IMR-90 (cell line): ENCODE data around the gene DCLK1. TPM values are rescaled to one million over a fixed set of nuclear protein-coding genes. Genes with fewer than 3 reads are reported as not detected.

Source experiments
- ATAC-seq: fragments of 200-7000 bp; cut with Tn5 transposase; 2 replicates; pipeline ENCODE4 v1.9.1; 2020; ENCODE audit warnings: low read depth, mild to moderate bottlenecking, moderate library complexity
- BruUV-seq: library from RNA; stranded (reverse); fragments of 400-500 nt; replicated peaks from 2 replicates; lab custom pipeline; 2021; lab: Mats Ljungman, UMichigan
- CTCF ChIA-PET: fragments of 300-600 bp; formaldehyde crosslinking; extraction: SDS; loops from one replicate; lab custom pipeline; 2021; ENCODE audit warnings: antibody characterized with exemption; lab: Yijun Ruan, JAX
- POLR2A ChIA-PET: fragments of 300-600 bp; sonication (Branson Sonifier 250); formaldehyde crosslinking; loops from one replicate; lab custom pipeline; 2022; ENCODE audit warnings: antibody characterized with exemption; ENCODE audit not compliant: unreplicated experiment; lab: Charles Lee
- DNase-seq: peaks from one replicate; pipeline ENCODE4 v3.0.0; 2013
- H2AFZ ChIP-seq: replicated peaks from 2 replicates; pipeline ENCODE3; 2013; ENCODE audit warnings: low read length, mild to moderate bottlenecking; ENCODE audit not compliant: poor library complexity
- H2AK5ac ChIP-seq: 2 replicates; pipeline ENCODE4 v1.6.1; 2013; ENCODE audit warnings: low read depth, low read length, inconsistent platforms
- H2AK9ac ChIP-seq: replicated peaks from 2 replicates; pipeline ENCODE3; 2013; ENCODE audit warnings: mild to moderate bottlenecking, low read depth, low read length, moderate library complexity; ENCODE audit not compliant: poor library complexity
- H2BK120ac ChIP-seq: 2 replicates; pipeline ENCODE4 v1.6.1; 2013; ENCODE audit warnings: low read depth, low read length, inconsistent platforms
- H2BK15ac ChIP-seq: 3 replicates; pipeline ENCODE4 v1.6.1; 2013; ENCODE audit warnings: low read depth, low read length, inconsistent platforms
- H2BK20ac ChIP-seq: 2 replicates; pipeline ENCODE4 v1.6.1; 2013; ENCODE audit warnings: low read depth, mild to moderate bottlenecking, inconsistent platforms, low read length, moderate library complexity
- H2BK5ac ChIP-seq: 2 replicates; pipeline ENCODE4 v1.6.1; 2013; ENCODE audit warnings: mild to moderate bottlenecking, low read depth, low read length, inconsistent platforms; ENCODE audit not compliant: poor library complexity, severe bottlenecking
- H3K14ac ChIP-seq: replicated peaks from 2 replicates; pipeline ENCODE4 v1.6.1; 2013; ENCODE audit warnings: low read depth, low read length, inconsistent platforms
- H3K18ac ChIP-seq: 2 replicates; pipeline ENCODE4 v1.6.1; 2013; ENCODE audit warnings: low read depth, low read length, control low read depth
- H3K23ac ChIP-seq: 2 replicates; pipeline ENCODE4 v1.6.1; 2013; ENCODE audit warnings: low read depth, low read length, inconsistent platforms
- H3K27ac ChIP-seq: 2 replicates; pipeline ENCODE4 v1.5.1; 2013; ENCODE audit warnings: mild to moderate bottlenecking, control low read depth, low read length; ENCODE audit not compliant: insufficient read depth
- H3K27me3 ChIP-seq: 2 replicates; pipeline ENCODE4 v1.6.1; 2013; ENCODE audit warnings: low read length; ENCODE audit not compliant: control insufficient read depth, insufficient read depth
- H3K36me3 ChIP-seq: 2 replicates; pipeline ENCODE4 v1.6.1; 2013; ENCODE audit warnings: low read length, mixed read lengths; ENCODE audit not compliant: control insufficient read depth, insufficient read depth
- H3K4ac ChIP-seq: 2 replicates; pipeline ENCODE4 v1.6.1; 2013; ENCODE audit warnings: low read depth, low read length, inconsistent platforms
- H3K4me1 ChIP-seq: 2 replicates; pipeline ENCODE4 v1.6.1; 2013; ENCODE audit warnings: low read length, mixed read lengths; ENCODE audit not compliant: control insufficient read depth, insufficient read depth
- H3K4me2 ChIP-seq: 2 replicates; pipeline ENCODE4 v1.6.1; 2013; ENCODE audit warnings: low read depth, mild to moderate bottlenecking, control low read depth, low read length, moderate library complexity
- H3K4me3 ChIP-seq: 2 replicates; pipeline ENCODE4 v1.5.1; 2013; ENCODE audit warnings: low read depth, mild to moderate bottlenecking, control low read depth, low read length, moderate library complexity; ENCODE audit not compliant: insufficient read depth
- H3K56ac ChIP-seq: 2 replicates; pipeline ENCODE4 v1.6.1; 2013; ENCODE audit warnings: low read length, inconsistent platforms; ENCODE audit not compliant: insufficient read depth; ENCODE audit errors: extremely low read depth
- H3K79me1 ChIP-seq, 2 experiments: 2 replicates each; pipeline ENCODE4 v1.6.1; 2013; ENCODE audit warnings: low read length in 2 of 2, inconsistent platforms in 1 of 2, low read depth in 1 of 2
- H3K9ac ChIP-seq: 2 replicates; pipeline ENCODE4 v1.6.1; 2013; ENCODE audit warnings: low read depth, low read length, control low read depth
- H3K9me1 ChIP-seq: 2 replicates; pipeline ENCODE4 v1.6.1; 2013; ENCODE audit warnings: low read length, inconsistent platforms; ENCODE audit not compliant: insufficient read depth
- H3K9me3 ChIP-seq: 2 replicates; pipeline ENCODE4 v1.6.1; 2013; ENCODE audit warnings: low read length; ENCODE audit not compliant: control insufficient read depth, insufficient read depth
- H4K20me1 ChIP-seq: 2 replicates; pipeline ENCODE4 v1.6.1; 2013; ENCODE audit warnings: low read length, inconsistent platforms; ENCODE audit not compliant: insufficient read depth
- H4K5ac ChIP-seq: 2 replicates; pipeline ENCODE4 v1.6.1; 2013; ENCODE audit warnings: mild to moderate bottlenecking, low read depth, low read length, control low read depth
- H4K8ac ChIP-seq, 2 experiments: 2 replicates each; pipeline ENCODE4 v1.6.1; 2013; ENCODE audit warnings: low read depth in 2 of 2, low read length in 2 of 2, control low read depth in 1 of 2, inconsistent platforms in 1 of 2
- H4K91ac ChIP-seq: 2 replicates; pipeline ENCODE4 v1.6.1; 2013; ENCODE audit warnings: low read depth, low read length, inconsistent platforms; ENCODE audit not compliant: insufficient read depth
- BHLHE40 ChIP-seq: fragments of 150-350 bp; IDR thresholded peaks from 2 replicates; pipeline ENCODE4 v1.6.1; 2016; ENCODE audit warnings: mild to moderate bottlenecking, low read depth, low read length
- CEBPB ChIP-seq: IDR thresholded peaks from 2 replicates; pipeline ENCODE4 v1.6.1; 2012; ENCODE audit warnings: low read depth, low read length, improper control_type of control experiment
- CHD1 ChIP-seq: IDR thresholded peaks from 2 replicates; pipeline ENCODE4 v1.6.1; 2012; ENCODE audit warnings: low read depth, low read length, improper control_type of control experiment
- CTCF ChIP-seq: conservative IDR thresholded peaks from 2 replicates; pipeline ENCODE4 v1.5.1; 2012; ENCODE audit warnings: mild to moderate bottlenecking, low read depth, low read length, improper control_type of control experiment
- ELK1 ChIP-seq: fragments of 150-350 bp; IDR thresholded peaks from 2 replicates; pipeline ENCODE4 v1.6.1; 2016; ENCODE audit warnings: low read depth, mild to moderate bottlenecking, low read length, moderate library complexity, borderline replicate concordance
- FOS ChIP-seq: fragments of 150-350 bp; IDR thresholded peaks from 2 replicates; pipeline ENCODE4 v1.6.1; 2016; ENCODE audit warnings: low read depth, low read length
- MAFK ChIP-seq: IDR thresholded peaks from 2 replicates; pipeline ENCODE4 v1.6.1; 2012; ENCODE audit warnings: low read depth, low read length, improper control_type of control experiment
- MAZ ChIP-seq: IDR thresholded peaks from 2 replicates; pipeline ENCODE4 v1.6.1; 2012; ENCODE audit warnings: low read depth, mild to moderate bottlenecking, low read length, improper control_type of control experiment, moderate library complexity, borderline replicate concordance
- MXI1 ChIP-seq: IDR thresholded peaks from 2 replicates; pipeline ENCODE4 v1.6.1; 2012; ENCODE audit warnings: low read depth, mild to moderate bottlenecking, low read length, moderate library complexity, borderline replicate concordance
- NFE2L2 ChIP-seq: fragments of 150-350 bp; IDR thresholded peaks from 2 replicates; pipeline ENCODE4 v1.6.1; 2016; ENCODE audit warnings: low read depth, mild to moderate bottlenecking, low read length
- POLR2A ChIP-seq: IDR thresholded peaks from 2 replicates; pipeline ENCODE4 v1.6.1; 2012; ENCODE audit warnings: mild to moderate bottlenecking, low read depth, low read length
- RAD21 ChIP-seq: IDR thresholded peaks from 2 replicates; pipeline ENCODE4 v1.6.1; 2012; ENCODE audit warnings: low read length, improper control_type of control experiment
- RCOR1 ChIP-seq: IDR thresholded peaks from 2 replicates; pipeline ENCODE4 v1.6.1; 2012; ENCODE audit warnings: mild to moderate bottlenecking, low read length, improper control_type of control experiment; ENCODE audit not compliant: insufficient replicate concordance
- RFX5 ChIP-seq: IDR thresholded peaks from 2 replicates; pipeline ENCODE4 v1.8.0; 2012; ENCODE audit warnings: low read depth, mild to moderate bottlenecking, low read length, moderate library complexity
- SMC3 ChIP-seq: fragments of 150-350 bp; IDR thresholded peaks from 2 replicates; pipeline ENCODE4 v1.6.1; 2016; ENCODE audit warnings: low read depth, mild to moderate bottlenecking, antibody characterized with exemption, low read length, moderate library complexity
- USF2 ChIP-seq: fragments of 150-350 bp; IDR thresholded peaks from 2 replicates; pipeline ENCODE4 v1.6.1; 2017; ENCODE audit warnings: mild to moderate bottlenecking, antibody characterized with exemption, low read length, low read depth
- WGBS, 2 experiments: methylation state at CpG; one replicate each; pipeline versions ENCODE4 v1.1.5 to v1.1.7; 2013; ENCODE audit warnings: missing lambda C conversion rate in 2 of 2; ENCODE audit not compliant: insufficient read length in 1 of 2; ENCODE audit errors: extremely low coverage in 2 of 2; 5-methylcytosine and 5-hydroxymethylcytosine counted together
- dilution Hi-C: fragments of 300-500 bp; cut with HindIII; formaldehyde crosslinking; loops from one replicate; pipeline ENCODE4 v1.14.3; 2018; ENCODE audit warnings: low sequenced_read_pairs; ENCODE audit not compliant: unreplicated experiment
- in situ Hi-C: fragments of 300-500 bp; cut with MboI; formaldehyde crosslinking; loops from 3 replicates; pipeline ENCODE4 v1.14.3; 2019; ENCODE audit warnings: low sequenced_read_pairs, inconsistent platforms, mixed read lengths
- intact Hi-C: fragments of 100-400 bp; cut with micrococcal nuclease; formaldehyde crosslinking; loops from 2 replicates; pipeline ENCODE4 v1.10.0; 2022
- polyA plus RNA-seq, 3 experiments: library from polyadenylated mRNA; depleted of rRNA; stranded (reverse); fragments of >200 nt; gene quantifications; 2 replicates each; pipeline ENCODE4 v1.2.3, GENCODE V29; 2012; ENCODE audit warnings: low replicate concordance in 1 of 3
- total RNA-seq: library from RNA; depleted of rRNA; stranded (reverse); fragments of >200 nt; gene quantifications from 2 replicates; pipeline ENCODE4 v1.2.3, GENCODE V29; 2012

Gene DCLK1
- total and polyA plus RNA-seq, 2 of the 4 experiments (the other 2 are of a cell fraction): under 0.01 to 0.02 TPM

GRCh38 chr13:35976126-35976525, 155.1 kb downstream of the DCLK1 start:
- Histone ChIP-seq H3K9me3 (no peaks in the 10 kb centered on the region; the same call in 1 of the 2 replicates), H2BK120ac (no peak overlapping the region), H3K9ac (no peak overlapping the region), H2AK5ac (no peak overlapping the region), H3K79me1 (no peaks in the 10 kb centered on the region), H4K20me1 (no peaks in the 10 kb centered on the region), H4K8ac (no peak overlapping the region), H2AK9ac (no peak overlapping the region), H2AFZ (no peak overlapping the region), H3K27me3 (peaks cover 4% of the 10 kb centered on the region; the same call in 1 of the 2 replicates), H3K4me1 (no peaks in the 10 kb centered on the region; the same call in 1 of the 2 replicates), H3K18ac (no peak overlapping the region), H3K4ac (no peak overlapping the region), H3K36me3 (no peaks in the 10 kb centered on the region), H3K4me2 (no peak overlapping the region), H4K5ac (no peak overlapping the region), H3K9me1 (no peaks in the 10 kb centered on the region), H3K27ac (no peak overlapping the region), H3K4me3 (no peak overlapping the region), H2BK5ac (no peak overlapping the region), H3K23ac (no peak overlapping the region), H3K56ac (no peak overlapping the region), H2BK20ac (no peak overlapping the region), H2BK15ac (no peak overlapping the region), H3K14ac (no peak overlapping the region), H4K91ac (no peak overlapping the region)
- ChIA-PET POLR2A (no interaction called here), CTCF (no interaction called here)
- BruUV-seq: no TSS peak
- ATAC-seq (no peak), DNase-seq (no peak)
- TF ChIP-seq CHD1 (no peak), ELK1 (no peak), MAFK (no peak), SMC3 (no peak), RFX5 (no peak), MXI1 (no peak), CTCF (no peak), USF2 (no peak), NFE2L2 (no peak), POLR2A (no peak), RCOR1 (no peak), RAD21 (no peak), BHLHE40 (no peak), CEBPB (no peak), FOS (no peak), MAZ (no peak)
- intact Hi-C loops: loop anchor here (10.0 kb wide), 1 partner anchor 1019 kb away; the partner anchor contains the start of gene ALG5
- no CpG with 5 or more reads among the region's 7 CpGs for WGBS, 2 experiments
- in situ Hi-C loops: loop anchor here (10.0 to 25.0 kb wide), 2 partner anchors 761 to 999 kb away; no protein-coding TSS in a partner anchor
- dilution Hi-C loops: no loop called here
